Hematopoietic multipotent progenitor cell treated with erythropoietin and hydrocortisone succinate and interleukin-3 and kit ligand, for 4 days (in vitro differentiated cells): ENCODE data around the gene SEMA6B.
"Not testable (repeated sequence)": the region's sequence is repeated elsewhere in the genome, so short reads cannot be mapped to it uniquely, and the experiment has no call there.

Source experiments
- DNase-seq: peaks from one replicate; pipeline ENCODE4 v3.0.0-alpha.2; 2015

The SEMA6B gene

DNA sequence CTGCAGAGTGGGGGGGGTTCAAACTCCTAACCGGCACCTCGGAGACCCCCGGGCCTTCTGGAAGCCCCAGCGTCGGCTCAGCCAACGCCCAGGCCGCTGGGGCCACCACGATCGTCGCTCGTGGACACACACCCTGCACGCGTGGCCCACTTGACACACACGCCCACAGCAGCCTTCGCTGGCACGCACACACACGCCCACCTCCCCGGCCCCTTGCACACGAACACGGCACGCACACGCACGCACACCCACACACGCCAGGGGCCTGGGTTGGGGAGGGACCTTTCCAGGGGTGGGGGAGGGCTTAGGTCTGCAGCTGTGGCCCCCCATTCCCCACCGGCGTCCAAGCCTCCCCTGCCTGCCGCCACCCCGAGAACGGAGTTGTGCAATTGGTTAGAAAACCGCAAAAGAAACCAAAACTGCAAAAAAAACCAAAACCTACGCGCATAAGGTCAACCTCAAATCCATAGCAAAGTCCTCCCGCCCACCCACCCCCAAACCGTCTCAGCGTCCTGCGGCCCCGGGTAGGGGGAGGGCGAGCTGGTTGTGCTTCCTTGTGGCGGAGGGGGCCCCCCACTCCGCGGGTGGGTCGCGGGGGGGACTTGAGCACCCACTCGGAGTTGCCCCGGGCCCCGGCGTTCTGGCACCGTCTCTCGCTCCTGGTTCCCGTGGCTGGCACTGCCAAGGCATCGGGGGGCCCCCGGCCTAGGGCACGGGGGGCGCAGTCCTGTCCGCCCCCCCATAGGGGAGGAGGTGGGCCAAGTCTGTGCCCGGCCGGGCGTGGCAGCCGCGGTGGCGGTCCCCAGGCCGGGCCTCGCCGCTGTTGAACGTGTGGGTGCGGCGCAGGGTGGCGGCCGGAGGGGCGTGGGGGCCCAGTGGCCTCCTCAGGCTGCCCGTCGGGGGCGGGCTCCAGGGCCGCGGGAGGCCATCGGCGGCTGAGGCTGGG lies 16.3 kb downstream of the SEMA6B start:
- peak; percentile 60 for DNase-seq

DNA sequence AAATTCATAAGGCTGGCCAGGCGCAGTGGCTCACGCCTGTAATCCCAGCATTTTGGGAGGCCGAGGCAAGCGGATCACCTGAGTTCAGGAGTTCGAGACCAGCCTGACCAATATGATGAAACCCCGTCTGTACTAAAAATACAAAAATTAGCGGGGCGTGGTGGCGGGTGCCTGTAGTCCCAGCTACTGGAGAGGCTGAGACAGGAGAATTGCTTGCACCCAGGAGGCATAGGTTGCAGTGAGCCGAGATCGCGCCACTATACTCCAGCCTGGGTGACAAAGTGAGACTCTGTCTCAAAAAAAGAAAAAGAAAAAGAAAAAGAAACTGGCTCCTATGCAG lies 17.7 kb downstream of the SEMA6B start:
- DNase-seq = not testable (repeated sequence)

DNA sequence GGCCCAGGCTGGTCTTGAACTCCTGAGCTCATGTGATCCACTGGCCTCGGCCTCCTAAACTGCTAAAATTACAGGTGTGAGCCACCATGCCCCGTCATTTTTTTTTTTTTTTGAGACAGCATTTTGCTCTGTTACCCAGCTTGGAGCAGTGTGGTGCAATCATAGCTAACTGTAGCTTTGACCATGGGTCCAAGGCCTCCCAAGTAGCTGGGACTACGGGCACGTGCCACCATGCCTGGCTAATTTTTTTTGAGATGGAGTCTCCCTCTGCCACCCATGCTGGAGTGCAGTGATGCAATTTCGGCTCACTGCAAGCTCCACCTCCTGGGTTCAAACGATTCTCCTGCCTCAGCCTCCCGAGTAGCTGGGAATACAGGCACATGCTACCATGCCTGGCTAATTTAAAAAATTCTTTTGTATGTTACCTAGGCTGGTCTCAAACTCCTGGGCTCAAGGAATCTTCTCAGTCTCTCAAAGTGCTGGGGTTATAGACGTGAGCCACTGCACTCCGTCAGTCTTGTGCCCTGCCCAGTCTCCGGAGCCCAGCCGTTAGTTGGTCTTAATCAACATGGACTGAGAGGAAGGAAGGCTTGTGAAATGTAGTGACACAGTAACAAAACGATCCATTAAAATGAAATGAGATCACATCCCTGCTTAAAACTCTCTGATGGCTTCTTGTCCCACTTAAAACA lies 18.2 kb downstream of the SEMA6B start:
- peak; percentile 58 for DNase-seq

DNA sequence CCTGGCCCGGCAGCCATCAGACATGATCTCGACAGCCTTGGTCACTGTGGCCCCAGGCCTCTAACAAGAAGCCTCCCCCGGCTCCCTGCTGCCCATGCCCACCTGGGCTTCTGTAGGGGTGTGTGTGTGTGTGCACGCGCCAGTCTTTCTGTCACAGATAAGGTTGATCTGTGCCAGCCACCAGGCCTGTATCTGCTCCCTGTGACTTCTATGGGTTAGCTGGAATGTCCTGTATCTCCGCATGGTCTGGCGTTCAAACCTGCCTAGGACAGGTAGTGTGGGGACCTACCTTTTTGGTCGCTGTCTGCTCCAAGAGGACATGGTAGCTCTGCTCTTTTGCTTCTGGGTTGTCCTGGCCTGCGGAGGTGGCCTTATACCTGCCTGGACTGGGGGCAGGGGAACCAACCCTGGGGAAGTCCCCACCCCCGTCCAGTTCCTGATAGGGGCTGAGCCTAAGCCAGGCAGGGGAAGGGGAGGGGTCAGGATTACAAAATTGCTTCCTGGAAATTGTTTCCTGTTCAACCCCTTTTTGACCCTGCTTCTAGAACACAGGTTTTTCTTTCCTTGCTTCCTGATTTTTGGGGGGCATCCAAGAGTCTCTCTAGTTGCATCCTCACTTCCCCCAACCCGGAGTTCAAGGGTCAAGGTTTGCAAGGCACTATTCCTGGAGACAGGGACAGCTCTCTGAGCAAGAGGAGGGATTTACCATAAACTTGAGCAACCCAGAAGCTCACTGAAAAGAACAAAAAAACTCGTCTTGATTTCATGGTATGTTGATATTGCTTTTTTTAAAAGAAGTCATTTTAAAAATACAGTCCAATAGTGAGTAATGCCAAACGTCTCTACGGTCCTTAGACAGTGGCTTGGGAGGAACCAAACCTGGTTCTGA lies 19.5 kb downstream of the SEMA6B start, which contains the start of gene LRG1:
TSS of gene LRG1 (minus strand) at position 344 of the 889 bp plus-strand sequence. CDS start at position 321, 23 bp downstream.
- DNase-seq = peak; percentile 80

DNA sequence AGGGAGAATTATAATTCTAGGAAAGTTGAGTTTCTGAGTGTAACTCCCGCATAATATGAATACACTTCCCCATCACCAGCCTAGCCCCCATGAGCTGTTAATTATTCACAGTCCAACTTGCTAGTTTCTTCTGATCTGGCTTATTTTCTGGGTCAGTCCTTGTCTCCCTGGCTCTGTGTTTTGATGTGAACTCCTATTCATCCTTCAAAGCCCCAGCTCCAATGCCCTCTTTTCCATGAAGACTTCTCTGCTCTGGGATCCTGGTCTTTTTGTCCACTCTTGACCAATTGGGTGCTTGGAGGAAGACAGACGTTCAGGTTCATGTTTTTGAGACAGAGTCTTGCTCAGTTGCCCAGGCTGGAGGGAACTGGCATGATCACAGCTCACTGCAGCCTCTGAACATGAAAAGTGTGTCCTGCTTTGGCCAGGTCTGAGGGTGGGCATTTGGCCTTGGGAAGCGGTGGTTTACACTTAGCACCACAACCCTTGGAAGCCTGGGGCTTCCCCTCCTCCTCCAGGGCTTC lies 20.3 kb downstream of the SEMA6B start:
- no peak for DNase-seq

DNA sequence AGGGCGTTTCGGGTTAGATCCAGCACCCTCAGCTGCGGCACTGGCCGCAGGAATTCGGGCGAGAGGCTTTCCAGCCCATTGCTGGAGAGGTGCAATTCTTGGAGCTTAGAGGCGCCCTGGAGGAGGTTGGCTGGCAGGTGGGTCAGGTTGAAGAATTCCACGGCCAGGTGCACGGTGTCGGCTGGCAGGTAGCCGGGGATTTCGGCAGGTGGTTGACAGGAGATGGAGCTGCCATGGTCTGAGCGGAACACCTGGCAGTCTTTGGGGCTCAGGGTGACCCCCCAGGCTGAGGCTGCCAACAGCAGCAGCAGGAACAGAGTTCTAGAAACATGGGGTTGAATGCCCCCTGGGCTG lies 20.9 kb downstream of the SEMA6B start:
- DNase-seq = no peak

DNA sequence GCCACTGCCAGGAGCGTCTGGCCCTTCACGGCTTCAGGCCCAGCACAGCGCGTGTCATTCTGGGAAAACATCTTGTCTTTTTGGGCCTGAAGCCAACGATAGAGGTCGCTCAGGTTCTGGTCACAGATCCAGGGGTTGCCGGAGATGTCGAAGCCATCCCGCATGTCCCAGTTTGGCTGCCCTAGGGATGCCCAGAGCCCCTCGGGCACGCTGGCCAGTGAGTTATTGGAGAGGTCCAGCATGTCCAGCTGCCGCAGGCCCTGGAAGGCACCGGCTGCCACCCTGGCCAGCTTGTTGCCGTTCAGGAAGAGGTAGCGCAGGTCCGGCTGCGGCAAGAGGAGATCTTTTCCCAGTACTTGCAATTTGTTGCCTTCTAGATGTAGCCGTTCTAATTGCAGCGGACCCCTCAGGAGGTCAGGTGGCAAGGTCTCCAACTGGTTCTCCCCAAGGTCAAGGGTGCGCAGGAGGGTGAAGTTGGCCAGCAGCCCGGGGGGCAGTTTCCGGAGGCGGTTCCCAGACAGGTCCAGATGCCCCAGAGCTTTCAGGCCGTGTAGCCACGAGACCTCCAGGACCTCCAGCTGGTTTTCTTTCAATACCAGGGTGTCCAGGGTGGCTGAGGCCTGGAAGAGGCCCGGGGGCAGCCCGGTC lies 21.4 kb downstream of the SEMA6B start:
- no peak for DNase-seq

DNA sequence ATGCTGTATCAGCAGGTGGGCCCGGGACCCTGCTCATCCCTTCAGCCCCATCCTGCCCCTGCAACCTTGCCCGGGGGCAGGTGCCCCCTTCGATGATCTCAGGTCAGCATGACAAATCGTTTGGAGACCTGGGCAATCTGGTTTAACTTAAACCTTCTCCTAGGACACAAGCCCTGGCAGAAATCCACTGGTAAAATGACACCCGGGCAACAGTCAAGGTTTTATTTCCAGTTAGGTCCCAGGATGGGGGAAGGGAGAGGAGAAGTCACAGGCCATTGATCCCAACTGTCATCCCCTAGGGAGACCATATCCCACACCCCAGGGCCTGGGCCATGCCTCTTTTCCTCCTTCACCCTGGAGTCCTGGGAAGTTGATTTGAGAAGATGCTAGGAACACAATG lies 22.7 kb downstream of the SEMA6B start:
- DNase-seq = no peak

DNA sequence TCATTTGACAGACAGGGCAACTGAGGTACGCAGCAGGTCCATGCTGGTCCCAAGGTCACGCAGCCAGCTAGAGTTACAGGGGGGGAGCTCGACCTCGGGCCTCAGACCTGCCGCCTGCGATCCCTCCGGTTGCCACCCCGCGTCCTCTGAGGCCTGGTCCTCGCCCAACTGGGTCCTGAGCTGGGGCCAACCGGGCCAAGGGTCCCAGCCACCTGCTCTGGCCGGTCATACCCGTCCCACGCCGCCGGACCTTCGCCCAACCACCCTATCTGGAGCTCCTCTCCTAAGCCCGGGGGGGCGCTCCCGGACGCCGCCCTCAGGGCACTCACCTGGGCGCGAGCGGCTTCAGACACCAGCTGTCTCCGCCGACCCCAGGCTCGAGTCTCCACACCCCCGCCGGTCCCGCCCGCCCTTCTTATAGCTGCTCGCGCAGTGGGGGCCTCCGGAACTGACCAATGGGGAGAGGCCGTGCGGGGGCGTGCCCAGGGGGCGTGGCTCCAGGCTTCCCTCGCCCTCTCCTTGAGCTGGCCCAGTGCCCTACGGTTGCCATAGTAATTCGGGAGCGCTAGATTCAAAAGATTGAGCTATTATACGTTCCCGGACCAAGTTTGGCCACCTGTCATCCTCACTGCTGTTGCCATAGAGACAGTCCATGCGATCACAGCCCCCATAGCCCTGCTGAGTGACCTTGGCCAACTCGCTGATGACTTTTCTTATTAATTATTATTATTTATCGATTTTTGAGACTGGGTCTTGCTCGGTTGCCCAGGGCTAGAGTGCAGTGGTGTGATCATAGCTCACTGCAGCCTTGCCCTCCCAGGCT lies 24.4 kb downstream of the SEMA6B start, which contains the start of gene PLIN5:
TSS of gene PLIN5 (minus strand) at position 389 of the 823 bp plus-strand sequence. CDS start 1,150 bp downstream, outside the sequence.
- DNase-seq = peak; percentile 89

DNA sequence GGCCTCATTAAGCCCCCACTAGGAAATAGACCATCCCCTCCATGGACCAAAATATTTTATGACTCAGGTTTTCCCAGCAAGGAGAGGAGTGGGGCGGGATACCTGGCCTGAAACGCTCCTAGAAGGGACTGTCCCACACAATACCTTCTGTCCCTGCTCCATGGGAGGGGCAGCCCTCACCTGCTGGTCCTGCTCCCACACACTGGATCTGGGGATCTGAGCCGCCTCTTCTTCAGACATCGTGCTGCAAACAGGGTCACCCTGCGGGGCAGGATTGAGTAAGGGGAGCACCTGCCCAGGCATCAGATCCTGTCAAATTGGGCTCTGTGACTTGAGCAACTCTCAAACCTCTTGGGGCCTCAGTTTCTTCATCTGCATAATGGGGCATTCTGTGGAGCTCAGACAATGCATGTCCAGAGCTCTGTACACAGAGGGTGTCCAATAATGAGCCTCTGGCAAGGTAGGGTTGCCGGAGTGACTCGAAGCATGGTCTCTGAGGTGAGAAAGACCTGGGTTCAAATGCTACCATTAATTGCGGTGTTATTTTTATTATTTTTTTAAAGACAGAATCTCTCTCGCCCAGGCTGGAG lies 25.6 kb downstream of the SEMA6B start:
- no peak for DNase-seq

DNA sequence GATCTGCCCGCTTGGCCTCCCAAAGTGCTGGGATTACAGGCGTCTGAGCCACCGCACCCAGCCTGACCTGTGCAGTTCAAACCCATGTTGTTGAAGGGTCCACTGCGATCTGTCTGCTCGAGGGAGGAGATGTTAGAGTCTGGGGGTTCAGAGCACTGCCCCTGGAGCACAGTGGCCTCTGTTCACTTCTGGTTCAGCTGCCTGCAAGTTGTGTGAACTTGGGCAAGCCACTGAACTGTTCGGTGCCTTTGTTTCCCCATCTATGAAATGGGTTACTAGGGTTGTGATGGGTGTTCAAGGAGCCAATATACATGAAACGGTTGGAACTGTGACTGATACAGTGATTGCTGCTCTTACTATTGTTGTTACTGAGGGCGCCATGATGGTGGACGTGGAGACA lies 26.1 kb downstream of the SEMA6B start:
- DNase-seq = no peak

DNA sequence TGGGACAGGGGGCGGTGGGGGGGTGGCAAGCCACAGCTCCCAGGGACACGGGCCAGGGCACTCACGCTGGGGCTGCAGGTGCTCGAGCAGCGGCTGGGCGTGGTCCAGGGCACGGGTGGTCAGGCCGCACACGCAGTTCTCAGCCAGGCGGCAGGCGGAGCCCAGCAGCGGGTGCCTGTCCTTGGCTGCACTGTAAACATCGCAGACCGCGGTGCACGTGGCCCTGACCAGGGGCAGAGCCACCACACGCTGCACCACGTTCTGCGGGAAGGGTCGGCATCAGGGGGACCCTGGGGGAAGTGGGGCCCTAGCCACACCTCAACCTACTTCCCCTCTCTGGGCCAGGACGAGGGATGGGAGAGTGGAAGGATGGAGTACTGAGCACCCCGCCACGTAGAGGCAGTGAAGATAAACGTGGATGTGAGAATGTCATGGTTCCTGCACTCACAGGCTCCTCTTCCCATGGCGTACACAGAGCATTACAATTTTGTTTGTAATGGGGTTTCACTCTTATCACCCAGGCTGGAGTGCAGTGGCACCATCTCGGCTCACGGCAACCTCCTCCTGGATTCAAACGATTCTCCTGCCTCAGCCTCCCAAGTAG lies 27.8 kb downstream of the SEMA6B start:
- DNase-seq = no peak

DNA sequence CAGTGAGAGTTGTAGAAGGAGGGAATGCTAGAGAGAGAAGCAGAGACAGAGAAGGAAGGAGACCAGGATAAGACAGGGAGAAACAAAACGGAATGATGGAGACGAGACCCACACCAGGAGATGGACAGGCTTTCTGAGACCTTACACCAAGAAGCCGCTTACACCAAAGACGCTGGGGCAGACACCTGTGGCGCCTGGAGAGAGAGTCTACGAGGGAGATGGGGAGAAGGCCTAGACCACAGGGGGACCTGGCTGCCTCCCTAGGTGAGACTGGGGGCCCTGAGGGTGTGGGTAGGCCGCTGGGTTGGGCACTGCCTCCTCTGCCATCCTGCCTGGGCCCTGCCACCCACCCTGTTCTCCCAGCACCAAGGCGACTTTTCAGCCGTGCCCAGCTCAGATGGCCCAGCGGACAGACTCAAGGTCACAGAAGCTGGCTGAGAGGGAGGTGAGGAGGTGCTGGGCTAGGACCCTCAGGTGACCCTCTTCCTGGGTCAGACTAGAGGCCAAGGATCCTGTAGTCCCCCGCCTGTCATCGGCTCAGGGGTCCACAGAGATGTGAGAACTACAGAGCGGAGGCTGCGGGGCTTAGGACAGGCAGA lies 29.5 kb downstream of the SEMA6B start:
- no peak for DNase-seq

DNA sequence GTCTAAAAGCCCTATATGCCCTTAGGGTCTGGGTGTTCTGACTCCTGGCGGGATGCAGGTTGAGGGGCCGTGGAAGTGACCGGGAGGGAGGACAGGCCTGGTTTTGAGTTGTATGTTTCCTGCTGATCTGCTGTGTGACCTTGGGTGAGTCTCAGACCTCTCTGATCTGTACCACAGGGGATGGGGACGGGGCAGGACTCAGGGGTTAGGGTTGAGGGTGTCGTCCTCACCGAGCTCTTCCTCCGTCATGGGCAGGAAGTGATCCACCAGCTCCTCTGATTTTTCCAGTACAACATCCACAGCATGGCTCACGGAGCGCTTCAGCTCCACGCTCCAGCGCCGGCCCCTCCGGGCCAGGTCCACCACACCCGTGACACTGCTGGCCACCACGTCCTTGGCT lies 30.6 kb downstream of the SEMA6B start:
- DNase-seq = no peak

DNA sequence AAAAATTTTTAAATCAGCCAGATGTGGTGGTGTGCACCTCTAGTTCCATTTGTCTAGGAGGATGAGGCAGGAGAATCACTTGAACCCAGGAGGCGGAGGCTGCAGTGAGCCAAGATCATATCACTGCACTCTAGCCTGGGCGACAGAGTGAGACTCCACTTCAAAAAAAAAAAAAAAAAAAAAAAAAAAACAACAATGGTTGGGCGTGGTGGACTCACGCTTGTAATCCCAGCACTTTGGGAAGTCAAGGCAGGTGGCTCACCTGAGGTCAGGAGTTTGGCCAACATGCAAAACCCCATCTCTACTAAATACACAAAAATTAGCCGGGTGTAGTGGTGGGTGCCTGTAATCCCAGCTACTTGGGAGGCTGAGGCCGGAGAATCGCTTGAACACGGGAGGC lies 32.1 kb downstream of the SEMA6B start:
- DNase-seq = not testable (repeated sequence)

DNA sequence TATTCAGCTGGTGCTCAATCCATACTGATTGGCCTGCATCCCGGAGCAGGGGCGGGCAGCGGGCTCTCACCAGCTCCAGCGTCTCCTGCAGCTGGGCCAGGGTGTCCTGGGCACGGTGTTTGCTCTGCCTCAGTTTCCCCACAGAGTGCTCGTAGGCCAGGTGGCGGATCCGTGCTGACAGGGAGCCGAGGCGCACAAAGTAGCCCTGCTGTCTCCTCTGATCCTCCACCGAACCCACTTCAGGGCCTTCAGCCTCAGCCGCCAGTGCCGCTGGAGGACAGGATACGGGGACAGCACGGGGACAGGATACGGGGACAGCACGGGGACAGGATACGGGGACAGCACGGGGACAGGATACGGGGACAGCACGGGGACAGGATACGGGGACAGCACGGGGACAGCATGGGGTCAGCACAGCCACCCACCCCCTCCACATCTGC lies 33.9 kb downstream of the SEMA6B start:
- DNase-seq = no peak

DNA sequence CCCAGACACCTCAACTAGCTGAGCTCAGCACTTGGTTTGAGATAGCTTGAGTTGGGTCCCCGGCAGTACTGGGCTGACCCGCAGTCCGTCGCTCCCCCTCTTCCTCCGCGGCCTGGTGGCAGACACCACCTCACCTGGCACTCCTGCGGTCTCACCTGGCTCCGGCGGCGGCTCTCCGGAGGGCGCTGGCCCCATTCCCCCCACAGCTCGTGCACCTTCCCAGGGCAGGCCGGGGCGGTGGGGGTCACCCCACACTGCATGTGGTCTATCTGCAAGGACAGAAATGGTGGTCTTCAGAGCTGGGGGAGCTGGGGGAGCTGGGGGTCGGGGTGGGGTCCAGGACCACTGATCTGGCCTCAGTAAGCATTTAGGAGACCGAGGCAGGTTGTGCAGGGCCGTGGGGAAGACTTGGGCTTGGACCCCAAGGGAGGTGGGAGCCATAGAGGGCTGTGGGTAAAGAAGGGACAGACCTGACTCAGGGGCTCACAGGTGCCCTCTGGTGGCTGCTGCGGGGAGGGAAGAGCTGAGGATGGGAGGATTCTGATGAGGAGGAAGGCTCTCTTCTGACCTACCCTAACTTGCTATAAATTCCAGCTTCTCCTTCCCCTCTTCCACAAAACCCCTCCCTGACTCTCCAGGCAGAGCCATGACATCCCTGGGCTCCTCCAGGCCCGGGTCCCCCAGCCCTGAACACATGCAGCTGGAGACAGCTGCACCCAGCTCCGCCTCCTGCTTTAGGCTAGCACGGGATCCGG lies 34.5 kb downstream of the SEMA6B start:
- peak; percentile 75 for DNase-seq

DNA sequence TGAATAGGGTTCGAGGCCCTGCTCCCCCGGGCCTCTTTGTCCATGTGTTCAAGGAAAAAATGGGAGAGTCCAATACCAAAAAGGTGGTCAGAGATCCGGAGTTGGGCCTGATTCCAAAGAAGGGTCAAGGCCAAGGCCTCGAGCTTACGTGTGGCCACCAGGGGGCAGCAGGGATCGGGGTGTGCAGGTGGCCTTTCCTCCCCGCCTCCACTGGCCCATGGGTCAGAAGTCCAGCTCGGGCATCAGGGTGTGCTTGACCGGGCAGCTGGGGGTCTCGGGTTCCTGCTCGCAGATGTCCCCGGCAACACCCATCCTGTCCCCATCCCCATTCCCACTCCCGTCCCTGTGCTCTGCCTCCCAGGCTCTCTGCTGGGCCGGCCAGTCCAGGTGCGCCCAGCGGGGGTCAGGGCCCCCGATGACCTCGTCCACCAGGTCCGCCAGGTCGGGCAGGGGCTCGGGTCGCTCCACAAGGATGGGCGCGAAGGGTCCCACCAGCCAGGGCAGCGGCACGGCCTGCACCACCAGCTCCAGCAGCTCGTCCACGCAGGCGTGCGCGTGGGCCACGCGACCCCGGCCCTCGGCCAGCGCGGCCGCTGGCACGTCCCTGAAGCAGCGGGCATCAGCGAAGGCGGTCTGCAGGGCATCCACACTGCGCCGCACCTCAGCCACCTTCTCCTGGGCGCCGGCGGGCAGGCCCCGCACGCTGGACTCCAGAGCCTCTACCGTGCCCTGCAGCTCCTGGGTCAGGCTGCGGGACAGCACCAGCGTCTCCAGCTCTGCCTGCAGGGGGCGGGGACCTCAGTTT lies 36.0 kb downstream of the SEMA6B start:
- DNase-seq = peak; percentile 59
